OCI-LY7 (cell line): Measurements from ENCODE around the gene MTERF4. TPM values are rescaled to one million over a fixed set of nuclear protein-coding genes. Genes with fewer than 3 reads are reported as not detected.

Source experiments
- BruUV-seq: library from RNA; stranded (reverse); fragments of 400-500 nt; replicated peaks from 2 replicates; lab custom pipeline; 2021; lab: Mats Ljungman, UMichigan
- CTCF ChIA-PET: fragments of 300-600 bp; sonication (Branson Sonifier 250); formaldehyde crosslinking; loops from one replicate; lab custom pipeline; 2022; ENCODE audit warnings: antibody characterized with exemption; ENCODE audit not compliant: unreplicated experiment; lab: Charles Lee
- POLR2A ChIA-PET: fragments of 300-600 bp; sonication (Branson Sonifier 250); formaldehyde crosslinking; loops from one replicate; lab custom pipeline; 2022; ENCODE audit warnings: antibody characterized with exemption; lab: Charles Lee
- DNase-seq: peaks from one replicate; pipeline ENCODE4 v3.0.0-alpha.2; 2015; ENCODE audit warnings: low spot score
- H2AFZ ChIP-seq: fragments of 200-600 bp; sonication (generic), shearing (Covaris generic); 2 replicates; pipeline ENCODE4 v1.6.1; 2014; ENCODE audit warnings: mild to moderate bottlenecking, antibody characterized with exemption, low read length, moderate library complexity
- H3K27ac ChIP-seq: fragments of 200-600 bp; sonication (generic); 2 replicates; pipeline ENCODE4 v1.5.1; 2014; ENCODE audit warnings: mixed run types, low read depth, mild to moderate bottlenecking, moderate library complexity, low read length, inconsistent platforms; ENCODE audit not compliant: poor library complexity, severe bottlenecking
- H3K36me3 ChIP-seq: fragments of 200-600 bp; sonication (generic); 2 replicates; pipeline ENCODE4 v1.6.1; 2014; ENCODE audit warnings: mild to moderate bottlenecking, antibody characterized with exemption, low read length, moderate library complexity, mixed read lengths; ENCODE audit not compliant: insufficient read depth
- H3K4me1 ChIP-seq: fragments of 200-600 bp; sonication (generic); 2 replicates; pipeline ENCODE4 v1.5.1; 2014; ENCODE audit warnings: mild to moderate bottlenecking, low read length; ENCODE audit not compliant: insufficient read depth, poor library complexity, severe bottlenecking
- H3K4me2 ChIP-seq: fragments of 200-600 bp; sonication (generic); 2 replicates; pipeline ENCODE4 v1.6.1; 2014; ENCODE audit warnings: mild to moderate bottlenecking, low read length
- H3K4me3 ChIP-seq: fragments of 200-600 bp; sonication (generic); 2 replicates; pipeline ENCODE4 v1.5.1; 2014; ENCODE audit warnings: mild to moderate bottlenecking, low read depth, low read length; ENCODE audit not compliant: poor library complexity, severe bottlenecking
- H3K79me2 ChIP-seq: fragments of 200-600 bp; sonication (generic); 2 replicates; pipeline ENCODE4 v1.6.1; 2016; ENCODE audit warnings: low read depth, mild to moderate bottlenecking, low read length, moderate library complexity, mixed read lengths; ENCODE audit not compliant: insufficient read depth
- H3K9me2 ChIP-seq: fragments of 200-600 bp; sonication (generic); 2 replicates; pipeline ENCODE4 v1.6.1; 2016; ENCODE audit warnings: mild to moderate bottlenecking, low read length, mixed read lengths; ENCODE audit not compliant: insufficient read depth
- H3K9me3 ChIP-seq: fragments of 200-600 bp; sonication (generic); 2 replicates; pipeline ENCODE4 v1.6.1; 2014; ENCODE audit warnings: mild to moderate bottlenecking, mixed run types, low read length, mixed read lengths
- H4K20me1 ChIP-seq: fragments of 200-600 bp; sonication (generic); 2 replicates; pipeline ENCODE4 v1.6.1; 2014; ENCODE audit warnings: mild to moderate bottlenecking, antibody characterized with exemption, low read length, moderate library complexity, mixed read lengths; ENCODE audit not compliant: insufficient read depth
- EZH2phosphoT487 ChIP-seq: fragments of 200-600 bp; sonication (generic); IDR thresholded peaks from 2 replicates; pipeline ENCODE4 v1.6.1; 2018; ENCODE audit warnings: low read depth, borderline replicate concordance, mild to moderate bottlenecking, mixed run types, antibody characterized with exemption, low read length, moderate library complexity, mixed read lengths
- intact Hi-C: fragments of 100-400 bp; cut with micrococcal nuclease; formaldehyde crosslinking; loops from one replicate; pipeline ENCODE4 v1.10.0; 2022; ENCODE audit not compliant: unreplicated experiment
- total RNA-seq, 2 experiments: library from RNA; depleted of rRNA in 1 of 2; stranded (reverse); fragments of >200 nt in 1 of 2; shearing (Covaris generic) in 1 of 2; gene quantifications; 2 replicates each; pipeline ENCODE4 v1.2.3, GENCODE V29; 2014 to 2022
- TF ChIP-seq, protein P1 (sequence below): fragments of 200-600 bp; sonication (generic); conservative IDR thresholded peaks from 2 replicates; pipeline ENCODE4 v1.5.1; 2014; ENCODE audit warnings: mild to moderate bottlenecking, antibody characterized with exemption, low read length, moderate library complexity, mixed read lengths

The MTERF4 gene
- total RNA-seq, 2 experiments from 2014 or later, result 48.2 to 58.9 TPM

DNA sequence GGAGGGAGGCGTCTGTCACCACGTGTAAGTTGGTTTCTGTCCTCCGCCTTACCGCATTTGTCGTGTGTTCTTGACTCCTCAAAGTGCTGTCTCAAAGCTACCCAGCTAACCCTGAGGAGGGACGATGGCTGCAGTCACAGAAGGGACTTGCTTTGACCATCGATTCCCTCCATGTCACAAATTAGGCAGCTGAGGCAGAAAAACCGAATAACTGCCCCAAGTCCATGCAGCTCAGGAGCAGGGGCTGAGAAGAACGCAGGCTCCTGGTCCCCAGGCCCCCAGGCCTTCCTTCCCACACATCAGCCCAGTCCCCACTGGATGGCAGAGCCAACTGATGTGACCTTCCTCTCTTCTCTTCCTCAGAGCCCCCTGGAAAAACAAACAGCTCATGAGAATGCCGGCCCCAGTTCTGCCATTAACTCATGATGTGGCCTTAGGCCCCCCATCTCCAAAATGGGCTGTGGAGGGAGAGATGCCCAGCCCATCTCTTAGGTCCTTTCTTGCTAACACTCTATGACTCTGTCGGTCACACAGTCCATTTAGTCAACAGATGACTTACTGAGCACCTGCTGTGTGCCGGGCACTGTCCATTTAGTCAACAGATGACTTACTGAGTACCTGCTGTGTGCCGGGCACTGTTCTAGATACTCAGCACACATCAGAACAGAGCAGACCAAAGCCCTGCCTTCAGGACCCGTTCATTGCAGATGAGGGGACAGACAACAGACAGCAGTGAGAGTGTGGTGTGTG, 19.6 kb downstream of the MTERF4 start:
- H4K20me1 ChIP-seq, result no peaks in the 10 kb centered on the region
- POLR2A ChIA-PET, result no interaction called here
- TF ChIP-seq EZH2phosphoT487, result no peak
- TF ChIP-seq, protein P1, sequence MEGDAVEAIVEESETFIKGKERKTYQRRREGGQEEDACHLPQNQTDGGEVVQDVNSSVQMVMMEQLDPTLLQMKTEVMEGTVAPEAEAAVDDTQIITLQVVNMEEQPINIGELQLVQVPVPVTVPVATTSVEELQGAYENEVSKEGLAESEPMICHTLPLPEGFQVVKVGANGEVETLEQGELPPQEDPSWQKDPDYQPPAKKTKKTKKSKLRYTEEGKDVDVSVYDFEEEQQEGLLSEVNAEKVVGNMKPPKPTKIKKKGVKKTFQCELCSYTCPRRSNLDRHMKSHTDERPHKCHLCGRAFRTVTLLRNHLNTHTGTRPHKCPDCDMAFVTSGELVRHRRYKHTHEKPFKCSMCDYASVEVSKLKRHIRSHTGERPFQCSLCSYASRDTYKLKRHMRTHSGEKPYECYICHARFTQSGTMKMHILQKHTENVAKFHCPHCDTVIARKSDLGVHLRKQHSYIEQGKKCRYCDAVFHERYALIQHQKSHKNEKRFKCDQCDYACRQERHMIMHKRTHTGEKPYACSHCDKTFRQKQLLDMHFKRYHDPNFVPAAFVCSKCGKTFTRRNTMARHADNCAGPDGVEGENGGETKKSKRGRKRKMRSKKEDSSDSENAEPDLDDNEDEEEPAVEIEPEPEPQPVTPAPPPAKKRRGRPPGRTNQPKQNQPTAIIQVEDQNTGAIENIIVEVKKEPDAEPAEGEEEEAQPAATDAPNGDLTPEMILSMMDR, result no peak
- BruUV-seq, result no TSS peak
- no peak overlapping the region for H3K4me2 ChIP-seq
- peaks cover 16% of the 10 kb centered on the region for H3K36me3 ChIP-seq
- H3K9me2 ChIP-seq, result no peaks in the 10 kb centered on the region
- no peaks in the 10 kb centered on the region for H3K79me2 ChIP-seq
- H3K9me3 ChIP-seq, result no peaks in the 10 kb centered on the region
- H3K4me1 ChIP-seq, result peaks cover 2% of the 10 kb centered on the region
- H3K27ac ChIP-seq, result no peak overlapping the region
- DNase-seq, result no peak
- H3K4me3 ChIP-seq, result no peak overlapping the region
- no peak overlapping the region for H2AFZ ChIP-seq
- CTCF ChIA-PET, result no interaction called here
- intact Hi-C loops, result no loop called here

DNA sequence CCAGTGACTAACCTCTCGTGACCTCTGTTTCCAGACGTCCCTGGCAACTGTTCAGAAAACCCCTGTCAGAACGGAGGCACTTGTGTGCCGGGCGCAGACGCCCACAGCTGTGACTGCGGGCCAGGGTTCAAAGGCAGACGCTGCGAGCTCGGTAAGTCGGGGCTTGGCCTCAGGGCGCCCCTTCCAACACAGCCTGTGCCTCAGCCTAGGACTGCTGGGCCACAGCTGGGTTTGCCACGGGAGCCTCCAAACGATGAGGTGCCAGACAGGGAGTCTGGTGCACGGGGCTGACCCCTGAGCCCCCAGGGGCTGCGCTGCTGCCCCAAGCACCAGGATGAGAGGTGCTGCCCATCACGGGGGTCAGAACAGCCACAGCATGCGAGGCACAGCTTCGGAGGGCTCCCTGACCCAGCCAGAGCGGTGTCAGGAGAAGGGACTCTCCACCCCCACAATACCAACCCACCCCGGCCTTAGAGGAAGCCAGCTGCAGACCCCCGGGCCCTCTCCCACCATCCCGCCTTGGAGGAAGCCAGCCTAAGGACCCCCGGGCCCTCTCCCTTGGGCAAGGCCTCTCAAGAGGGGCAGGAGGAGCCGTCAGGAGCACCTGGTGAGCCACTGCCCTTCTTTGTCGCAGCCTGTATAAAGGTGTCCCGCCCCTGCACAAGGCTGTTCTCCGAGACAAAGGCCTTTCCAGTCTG, 20.3 kb downstream of the MTERF4 start:
- H3K27ac ChIP-seq, result no peak overlapping the region
- no peaks in the 10 kb centered on the region for H3K9me2 ChIP-seq
- no peaks in the 10 kb centered on the region for H3K79me2 ChIP-seq
- no peaks in the 10 kb centered on the region for H3K9me3 ChIP-seq
- ChIA-PET POLR2A (no interaction called here), CTCF (no interaction called here)
- no peak for DNase-seq
- peaks cover 9% of the 10 kb centered on the region; the same call in 1 of the 2 replicates for H3K36me3 ChIP-seq
- H3K4me2 ChIP-seq, result no peak overlapping the region
- H4K20me1 ChIP-seq, result no peaks in the 10 kb centered on the region
- intact Hi-C loops, result no loop called here
- TF ChIP-seq, protein P1, result no peak
- H3K4me1 ChIP-seq, result peaks cover 7% of the 10 kb centered on the region
- no peak overlapping the region for H2AFZ ChIP-seq
- H3K4me3 ChIP-seq, result no peak overlapping the region
- BruUV-seq, result no TSS peak

DNA sequence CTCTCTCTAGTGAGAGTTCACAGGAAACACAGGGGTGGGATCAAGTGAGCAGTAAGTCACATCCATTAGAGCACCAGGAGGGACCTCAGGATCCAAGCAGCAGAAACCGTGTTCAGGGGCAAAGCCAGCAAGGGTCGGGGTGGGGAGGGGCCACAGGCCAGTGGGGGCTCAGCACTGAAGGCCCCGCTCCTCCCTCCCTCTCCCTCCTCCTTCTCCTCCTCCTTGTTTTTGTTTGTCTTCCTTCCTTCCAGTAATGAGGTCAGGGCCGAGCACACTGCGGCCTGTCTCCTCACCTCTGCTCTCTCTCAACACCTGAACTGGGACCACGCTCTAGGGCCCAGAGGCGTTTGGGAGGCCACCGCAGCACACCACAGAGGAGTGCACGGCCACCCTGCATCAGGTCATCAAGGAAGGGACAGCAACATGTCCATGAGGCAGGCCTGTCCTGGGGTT, 20.9 kb downstream of the MTERF4 start:
- Histone ChIP-seq H3K4me1 (peaks cover 7% of the 10 kb centered on the region), H4K20me1 (no peaks in the 10 kb centered on the region), H3K79me2 (no peaks in the 10 kb centered on the region), H3K9me3 (no peaks in the 10 kb centered on the region), H3K27ac (no peak overlapping the region), H2AFZ (no peak overlapping the region), H3K4me3 (no peak overlapping the region), H3K36me3 (peaks cover 3% of the 10 kb centered on the region; the same call in 1 of the 2 replicates), H3K9me2 (no peaks in the 10 kb centered on the region), H3K4me2 (no peak overlapping the region)
- POLR2A ChIA-PET, result no interaction called here
- TF ChIP-seq EZH2phosphoT487, result no peak
- TF ChIP-seq, protein P1, result no peak
- intact Hi-C loops, result no loop called here
- CTCF ChIA-PET, result no interaction called here
- DNase-seq, result no peak
- no TSS peak for BruUV-seq
